Measurements from ENCODE around the gene IL1RAP.

Gene IL1RAP

DNA sequence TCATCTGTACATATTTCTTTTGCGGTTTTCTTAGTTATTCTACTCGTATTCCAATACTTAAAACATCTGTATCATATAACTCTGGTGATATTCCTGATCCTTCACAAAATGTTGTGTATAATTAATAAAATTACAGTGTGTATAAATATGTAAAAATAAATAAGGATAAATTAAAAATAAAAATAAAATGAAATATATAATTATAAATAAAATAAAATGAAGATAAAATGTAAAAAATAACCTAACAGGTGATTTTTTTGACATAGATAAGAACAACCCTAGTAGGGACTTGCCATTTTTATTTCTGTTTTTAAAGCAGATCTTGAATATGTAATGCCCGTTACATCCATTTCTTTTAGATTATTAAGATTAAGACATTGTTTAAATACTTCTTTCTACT is 25.6 kb downstream of the IL1RAP start:
- no peak for DNase-seq (ENCODE audit: low read depth in 1 of 2, low spot score in 1 of 2)

DNA sequence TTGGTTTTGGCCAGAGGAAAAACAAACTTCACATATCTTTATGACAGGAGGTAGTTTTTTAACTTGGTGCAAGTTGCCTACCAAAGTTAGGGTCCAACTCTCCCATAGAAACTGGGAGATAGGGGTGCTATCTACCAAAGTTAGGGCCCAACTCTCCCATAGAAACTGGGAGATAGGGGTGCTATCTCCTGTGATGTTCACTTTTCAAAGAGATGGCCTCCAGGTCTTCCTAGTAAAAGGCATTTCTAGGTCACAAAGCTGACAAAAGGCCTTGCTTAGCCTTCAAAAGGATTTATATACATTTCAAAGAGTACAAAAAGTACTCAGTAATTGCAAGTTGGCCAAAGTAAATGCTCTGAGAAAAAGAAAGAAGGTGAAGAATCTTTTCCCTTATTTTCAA is 27.1 kb downstream of the IL1RAP start:
- DNase-seq (ENCODE audit: low read depth in 1 of 2, low spot score in 1 of 2) = no peak

DNA sequence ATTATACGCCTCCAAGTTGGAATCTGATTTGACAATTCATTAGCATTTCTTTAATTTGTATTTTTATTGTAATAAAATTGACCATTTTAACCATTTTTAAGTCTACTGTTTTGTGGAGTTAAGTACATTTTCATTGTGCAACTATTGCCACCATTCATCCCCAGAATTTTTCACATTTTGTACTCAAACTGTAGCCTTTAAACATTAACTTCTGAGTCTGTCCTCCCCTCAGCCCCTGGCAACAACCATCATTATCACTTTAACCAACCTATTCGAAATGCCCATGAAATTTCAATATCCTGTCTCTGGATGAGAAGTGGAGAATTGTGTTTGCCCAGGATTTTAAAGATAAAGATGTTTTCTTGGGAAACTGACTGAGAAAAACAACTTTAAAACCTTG is 27.7 kb downstream of the IL1RAP start:
- no peak for DNase-seq (ENCODE audit: low read depth in 1 of 2, low spot score in 1 of 2)

DNA sequence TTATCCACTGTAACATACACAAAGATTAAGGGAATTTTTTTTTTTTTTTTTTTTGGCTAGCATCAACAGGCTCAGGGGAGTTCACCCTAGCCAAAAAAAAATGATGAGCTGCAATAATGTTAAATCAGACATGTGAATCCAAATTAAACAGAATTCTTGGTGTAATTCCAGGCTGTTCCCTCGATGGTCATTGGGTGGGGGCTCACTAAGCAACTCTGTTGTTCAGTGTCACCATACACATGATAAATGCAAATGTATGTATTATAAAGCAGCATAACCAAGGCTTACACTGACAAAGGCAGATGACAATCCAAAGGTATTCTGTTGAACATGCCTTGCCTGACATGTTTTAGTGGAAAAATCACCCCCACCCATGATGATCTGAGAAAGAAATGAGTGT is 29.0 kb downstream of the IL1RAP start:
- no peak for DNase-seq (ENCODE audit: low read depth in 1 of 2, low spot score in 1 of 2)

DNA sequence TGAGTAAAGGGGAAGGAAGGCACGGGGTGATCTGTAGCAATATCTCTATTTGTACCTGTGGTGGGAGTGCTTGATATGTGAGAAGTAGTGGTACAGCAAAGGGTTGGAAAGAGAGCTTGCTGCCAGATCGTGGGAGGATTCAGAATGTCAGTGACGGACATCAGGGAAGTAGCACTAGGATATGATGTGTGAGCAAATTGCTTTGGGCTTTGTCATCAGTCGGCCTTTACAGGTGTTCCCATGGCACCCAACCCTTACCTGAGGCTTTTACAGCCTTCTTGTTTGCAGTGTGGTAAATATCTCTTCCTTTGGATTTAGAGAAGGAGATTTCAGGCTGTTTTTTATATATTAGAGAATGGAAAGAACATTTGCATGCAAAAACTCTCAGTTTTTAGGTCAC is 29.8 kb downstream of the IL1RAP start:
- no peak for DNase-seq (ENCODE audit: low read depth in 1 of 2, low spot score in 1 of 2)

DNA sequence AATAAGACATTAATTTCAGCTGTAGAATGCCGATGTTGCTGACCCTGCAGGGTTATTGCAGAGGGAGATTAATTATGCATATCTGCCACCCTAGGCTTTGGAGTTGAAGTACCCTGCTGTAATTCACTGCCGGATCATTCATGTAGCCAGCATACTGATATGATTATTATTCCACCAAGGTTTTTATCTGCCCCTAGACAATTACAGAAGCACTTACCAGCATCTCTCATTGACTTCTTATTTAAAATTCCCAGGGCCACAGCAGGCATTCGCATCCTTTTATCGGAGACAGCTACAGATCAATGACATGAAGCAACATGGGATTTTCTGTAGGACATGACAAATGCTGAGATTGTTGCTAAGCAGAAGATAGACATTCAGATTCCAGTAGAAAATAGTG is 31.3 kb downstream of the IL1RAP start:
- DNase-seq (ENCODE audit: low read depth in 1 of 2, low spot score in 1 of 2) = no peak

DNA sequence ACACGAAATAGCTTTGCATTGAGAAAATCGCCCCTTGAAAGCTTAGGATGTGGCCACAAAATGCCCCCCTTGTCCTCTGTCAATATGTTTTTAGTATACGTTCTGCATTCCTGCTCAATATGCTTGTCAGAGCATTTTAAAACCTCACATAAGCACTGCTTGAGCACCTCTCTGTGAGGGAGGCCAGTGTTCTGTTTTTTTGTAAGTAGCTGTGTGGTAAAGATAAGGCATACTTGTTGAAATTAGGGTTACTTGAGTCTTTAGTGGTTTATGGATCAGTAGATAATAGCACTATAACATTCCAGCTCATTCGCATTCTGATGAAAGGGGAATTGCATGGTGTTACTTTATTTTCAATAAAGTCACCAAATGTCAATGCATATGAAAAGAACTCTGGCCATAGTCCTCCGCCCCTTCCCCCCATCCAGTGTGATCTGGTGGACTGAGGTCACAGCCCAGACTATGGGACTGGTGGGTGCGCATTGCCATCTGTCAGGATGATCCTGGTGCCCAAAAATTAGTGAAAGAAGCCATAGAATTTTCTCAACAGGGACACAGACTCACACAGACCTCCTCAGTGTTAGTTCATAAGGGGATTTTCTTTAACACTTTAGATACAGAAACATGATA is 33.1 kb downstream of the IL1RAP start:
- DNase-seq (ENCODE audit: low read depth in 1 of 2, low spot score in 1 of 2) = no peak

DNA sequence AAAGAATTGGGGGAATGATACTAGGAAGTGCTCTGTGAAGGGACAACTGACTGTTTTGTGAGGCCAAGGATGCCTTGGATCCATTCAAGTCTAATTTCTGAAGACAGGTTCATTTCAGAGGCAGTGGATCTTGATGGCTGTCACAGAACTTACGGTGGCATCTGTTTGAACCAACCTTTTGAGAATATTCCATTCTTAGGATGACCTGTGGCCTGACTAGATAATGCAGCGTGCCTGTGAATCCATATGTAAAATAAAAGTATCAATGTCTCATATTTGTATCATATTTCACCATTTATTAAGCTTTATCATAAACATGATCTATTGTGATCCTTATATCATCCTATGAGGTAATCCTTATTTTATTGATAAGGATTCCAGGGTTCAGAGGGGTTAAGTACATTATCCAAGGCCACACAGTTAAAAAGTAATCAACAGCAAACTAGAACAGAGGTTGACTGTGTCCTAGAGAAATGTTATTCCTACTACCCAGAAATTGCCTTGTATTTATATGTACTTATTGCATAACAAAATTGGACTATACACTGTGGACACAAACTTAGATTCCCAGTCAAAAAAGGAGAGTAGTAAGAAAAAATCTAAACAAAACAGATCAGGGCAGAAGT is 34.3 kb downstream of the IL1RAP start:
- no peak for DNase-seq (ENCODE audit: low read depth in 1 of 2, low spot score in 1 of 2)

DNA sequence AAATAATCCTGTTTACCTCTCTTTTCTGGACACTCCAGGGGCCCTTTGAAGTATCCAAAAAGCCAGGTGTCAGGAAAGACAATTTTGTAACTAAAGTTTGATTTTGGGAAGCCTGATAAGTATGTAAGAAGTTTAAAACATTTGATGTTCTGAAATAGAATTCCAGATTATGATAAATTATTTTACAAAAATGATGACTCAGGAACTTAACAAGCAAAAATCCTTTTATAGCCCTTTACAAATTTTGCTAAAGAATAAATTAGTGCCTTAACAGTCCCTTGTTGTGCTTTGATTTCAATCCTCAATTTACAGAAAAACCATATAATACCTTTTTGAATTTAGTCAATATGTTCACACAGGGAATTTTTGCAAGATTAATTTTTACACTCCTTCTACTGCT is 38.1 kb downstream of the IL1RAP start:
- DNase-seq (ENCODE audit: low read depth in 1 of 2, low spot score in 1 of 2) = no peak

DNA sequence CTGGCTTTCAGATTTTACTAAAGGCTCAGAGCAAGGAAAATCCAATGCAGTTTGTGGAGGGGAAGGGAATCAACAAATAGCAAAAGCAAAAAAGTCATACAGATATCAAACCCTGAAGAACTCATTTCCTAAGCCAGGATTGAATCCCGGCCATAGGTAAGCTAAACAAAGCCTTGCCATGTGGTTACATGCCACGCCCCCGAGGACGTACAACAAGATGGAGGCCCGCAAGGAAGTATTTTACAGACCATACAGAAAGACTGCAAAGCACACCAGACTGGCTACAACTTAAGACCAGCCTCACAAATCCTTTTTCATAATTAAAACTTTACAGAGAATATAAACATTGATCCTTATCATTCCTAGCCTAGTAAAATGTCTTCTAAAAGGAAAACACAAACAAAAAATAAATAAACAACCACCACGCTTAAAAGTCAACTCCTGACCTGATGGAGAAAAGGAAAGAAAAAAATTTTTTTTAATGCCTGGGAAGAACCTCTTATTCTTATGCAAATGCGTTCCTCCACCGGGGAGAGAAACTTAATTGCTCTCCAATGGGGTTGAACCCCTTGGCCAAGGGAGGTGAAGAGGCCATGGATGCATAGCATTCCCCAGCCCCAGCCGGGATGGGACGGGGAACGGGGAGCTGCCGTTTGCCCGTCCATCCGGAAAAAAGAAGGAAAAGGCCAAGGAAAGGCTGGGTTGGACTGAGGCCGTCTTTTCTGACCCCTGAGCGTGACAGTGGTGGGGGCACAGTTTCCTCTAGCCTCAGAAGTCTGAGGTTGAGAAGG is 39.3 kb downstream of the IL1RAP start:
- no peak for DNase-seq (ENCODE audit: low read depth in 1 of 2, low spot score in 1 of 2)

DNA sequence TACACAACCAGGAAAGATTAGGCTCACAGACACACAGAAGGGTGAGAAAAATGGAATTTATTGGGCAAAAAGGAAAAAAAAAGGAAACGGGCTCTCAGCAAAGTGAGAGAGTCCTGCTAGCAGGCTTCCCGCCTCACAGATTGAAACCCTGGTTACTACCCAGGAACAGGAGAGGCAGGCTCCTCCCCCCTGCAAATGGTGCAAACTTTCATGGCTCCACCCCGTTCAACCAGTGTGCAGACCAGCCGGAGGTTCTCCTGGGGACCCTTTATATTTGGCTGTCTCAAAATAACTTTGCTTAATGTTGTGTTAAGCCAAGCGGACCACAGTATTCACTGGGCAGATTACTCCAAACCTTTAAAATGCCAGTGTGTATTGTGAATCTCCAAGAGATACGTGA is 40.3 kb downstream of the IL1RAP start:
- no peak for DNase-seq (ENCODE audit: low read depth in 1 of 2, low spot score in 1 of 2)

DNA sequence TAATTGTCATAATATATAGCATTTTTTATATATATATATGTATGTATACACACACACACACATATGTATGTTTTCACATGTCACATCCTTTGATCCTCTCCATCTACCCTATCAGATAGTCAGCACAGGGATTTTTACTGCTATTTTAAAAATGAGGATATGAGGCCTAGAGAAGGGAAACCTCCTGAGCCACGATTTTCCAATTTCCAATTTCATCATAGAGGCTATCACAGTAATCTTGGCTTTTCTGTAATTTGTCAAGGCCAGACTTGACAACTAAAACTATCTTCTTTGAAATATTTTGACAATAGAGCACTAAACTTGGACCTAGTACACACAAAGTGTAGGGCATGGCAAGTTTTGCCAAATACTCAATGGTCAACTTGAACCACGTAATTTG is 42.5 kb downstream of the IL1RAP start:
- DNase-seq (ENCODE audit: low read depth in 1 of 2, low spot score in 1 of 2) = no peak

DNA sequence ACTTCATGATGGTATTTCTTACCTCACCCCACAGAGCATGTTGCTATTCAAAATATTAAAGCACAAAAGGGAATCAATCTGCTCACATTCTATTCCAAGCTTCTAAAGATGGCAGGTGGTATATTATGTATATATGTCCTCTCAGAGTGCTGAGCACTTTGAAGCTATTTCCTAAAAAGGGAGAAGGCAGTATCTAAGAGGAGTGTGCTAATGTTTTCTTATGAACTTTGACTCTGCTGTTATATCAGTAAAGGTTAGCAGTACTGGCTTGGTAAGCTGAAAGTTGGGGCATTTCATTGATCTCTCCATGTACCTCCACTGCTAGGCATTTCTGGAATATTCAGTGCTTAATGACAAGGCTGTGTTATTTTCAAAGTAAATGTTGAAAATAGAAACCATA is 43.4 kb downstream of the IL1RAP start:
- no peak for DNase-seq (ENCODE audit: low read depth in 1 of 2, low spot score in 1 of 2)

DNA sequence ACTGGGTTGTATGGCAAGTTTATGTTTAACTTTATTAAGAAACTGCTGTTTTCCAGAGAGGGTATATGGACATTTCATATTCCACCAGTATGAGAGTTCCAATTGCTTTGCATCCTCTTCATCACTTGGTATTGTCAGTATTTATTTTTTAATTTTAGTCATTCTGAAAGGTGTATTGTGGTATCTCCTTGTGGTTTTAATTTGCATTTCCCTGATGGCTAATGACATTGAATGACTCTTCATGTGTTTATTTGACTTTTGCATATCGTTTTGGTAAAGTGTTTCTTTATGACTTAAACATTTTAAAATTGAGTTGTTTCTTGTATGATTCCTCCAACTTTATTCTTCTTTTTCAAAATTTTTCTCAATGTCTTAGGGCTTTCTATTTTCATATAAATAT is 44.4 kb downstream of the IL1RAP start:
- DNase-seq (ENCODE audit: low read depth in 1 of 2, low spot score in 1 of 2) = no peak

DNA sequence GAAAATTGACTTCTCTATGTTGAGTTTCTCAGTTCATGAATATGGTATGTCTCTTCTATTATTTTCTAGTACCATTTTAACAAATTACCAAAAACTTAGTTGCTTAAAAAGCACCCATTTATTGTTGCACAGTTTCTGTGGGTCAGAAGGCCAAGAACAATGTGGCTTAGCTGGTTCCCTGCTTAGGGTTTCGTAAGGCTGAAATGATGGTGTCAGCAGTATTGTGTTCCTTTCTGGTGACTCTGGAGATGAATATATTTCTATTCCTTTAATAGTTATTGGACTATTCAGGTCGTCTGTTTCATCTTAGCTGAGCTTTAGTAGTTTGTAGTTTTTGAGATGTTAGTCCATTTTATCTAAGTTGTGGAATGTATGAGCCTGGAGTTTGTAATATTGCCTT is 44.9 kb downstream of the IL1RAP start:
- DNase-seq (ENCODE audit: low read depth in 1 of 2, low spot score in 1 of 2) = no peak

DNA sequence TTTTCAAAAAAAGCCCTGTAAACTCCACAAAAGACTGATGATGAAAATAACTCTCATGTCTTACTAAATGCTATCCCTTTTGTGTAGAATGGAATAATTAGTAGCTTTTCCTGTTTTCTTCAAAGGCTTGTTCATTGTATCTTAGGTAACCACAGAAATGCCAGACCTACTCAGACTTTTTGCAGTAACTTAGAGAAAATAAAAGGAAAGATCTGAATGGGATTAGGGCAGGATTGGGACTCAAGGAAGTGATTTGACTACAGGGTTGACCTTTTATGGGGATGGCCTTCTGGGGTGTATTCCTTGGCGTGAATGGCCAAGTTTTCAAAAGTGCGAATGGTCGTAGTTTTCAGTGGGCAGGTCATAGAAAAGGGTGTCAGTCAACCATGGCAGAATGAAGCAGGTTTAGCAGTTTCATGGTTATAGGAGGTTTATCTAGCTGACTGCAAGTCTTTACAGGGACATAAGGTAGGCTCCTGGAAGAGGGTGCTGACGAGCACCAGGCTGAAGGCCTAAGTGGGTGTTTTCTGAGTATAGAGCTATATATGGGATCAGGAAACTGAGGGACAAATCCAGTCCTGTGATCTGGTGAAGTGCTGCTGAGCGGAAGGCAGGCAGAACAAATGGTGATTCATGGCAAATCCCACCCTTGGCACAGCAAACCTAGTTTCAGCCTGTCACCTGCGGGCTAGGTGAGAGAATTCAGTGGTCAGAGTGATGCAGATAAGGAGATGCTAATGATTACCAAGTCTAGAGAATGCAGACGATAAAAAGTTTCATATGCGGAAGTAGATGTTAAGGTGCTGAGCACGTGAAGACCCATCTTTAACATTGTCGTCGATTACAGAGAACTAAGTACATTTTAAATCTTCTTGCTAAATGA is 46.4 kb downstream of the IL1RAP start:
- no peak for DNase-seq (ENCODE audit: low read depth in 1 of 2, low spot score in 1 of 2)

DNA sequence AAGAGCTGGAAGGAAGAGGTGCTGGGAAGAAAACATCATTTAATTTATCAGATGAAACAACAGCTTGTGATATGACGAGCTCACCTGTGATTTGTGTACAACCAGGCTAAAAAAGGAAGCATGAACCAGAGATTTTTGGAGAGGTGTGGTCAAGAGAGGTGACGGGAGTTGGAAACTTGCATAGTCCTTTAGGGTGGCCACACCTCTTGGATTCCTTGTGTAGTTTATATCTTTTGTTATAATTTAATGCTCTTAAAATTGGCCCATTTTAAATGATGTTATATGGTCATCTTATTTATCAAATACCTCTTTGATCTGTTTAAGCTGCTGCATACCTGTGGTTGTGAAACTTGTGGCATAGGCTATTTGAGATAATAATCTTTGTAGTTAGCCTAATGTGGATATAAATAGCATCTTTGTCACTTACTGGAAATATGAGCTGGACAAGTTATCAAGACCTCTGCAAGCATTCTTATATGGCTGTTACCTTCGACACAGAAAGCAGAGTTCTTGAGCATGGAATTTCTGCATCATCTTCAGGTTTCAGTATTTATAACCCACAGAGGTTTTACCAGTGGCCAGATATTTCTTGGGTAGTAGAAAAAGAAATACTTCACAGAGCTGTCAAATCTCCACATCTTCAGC is 49.1 kb downstream of the IL1RAP start:
- no peak for DNase-seq (ENCODE audit: low read depth in 1 of 2, low spot score in 1 of 2)

DNA sequence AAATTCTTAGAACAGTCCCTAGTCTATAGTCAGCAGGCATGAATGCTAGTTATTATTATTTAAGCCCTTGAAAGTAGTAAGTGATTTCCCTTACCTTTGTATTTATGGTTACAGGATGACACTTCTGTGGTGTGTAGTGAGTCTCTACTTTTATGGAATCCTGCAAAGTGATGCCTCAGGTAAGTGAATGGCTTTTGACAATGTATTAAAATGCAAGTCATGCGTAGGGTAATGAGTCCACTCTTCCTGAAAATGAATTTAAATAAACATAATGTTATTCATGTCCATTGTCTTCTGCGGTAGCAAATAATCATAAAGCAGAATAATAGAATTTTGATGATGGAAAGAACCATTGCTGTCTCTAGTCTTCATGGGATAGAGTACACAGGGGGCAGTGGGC is 50.3 kb downstream of the IL1RAP start:
- DNase-seq (ENCODE audit: low read depth in 1 of 2, low spot score in 1 of 2) = no peak

DNA sequence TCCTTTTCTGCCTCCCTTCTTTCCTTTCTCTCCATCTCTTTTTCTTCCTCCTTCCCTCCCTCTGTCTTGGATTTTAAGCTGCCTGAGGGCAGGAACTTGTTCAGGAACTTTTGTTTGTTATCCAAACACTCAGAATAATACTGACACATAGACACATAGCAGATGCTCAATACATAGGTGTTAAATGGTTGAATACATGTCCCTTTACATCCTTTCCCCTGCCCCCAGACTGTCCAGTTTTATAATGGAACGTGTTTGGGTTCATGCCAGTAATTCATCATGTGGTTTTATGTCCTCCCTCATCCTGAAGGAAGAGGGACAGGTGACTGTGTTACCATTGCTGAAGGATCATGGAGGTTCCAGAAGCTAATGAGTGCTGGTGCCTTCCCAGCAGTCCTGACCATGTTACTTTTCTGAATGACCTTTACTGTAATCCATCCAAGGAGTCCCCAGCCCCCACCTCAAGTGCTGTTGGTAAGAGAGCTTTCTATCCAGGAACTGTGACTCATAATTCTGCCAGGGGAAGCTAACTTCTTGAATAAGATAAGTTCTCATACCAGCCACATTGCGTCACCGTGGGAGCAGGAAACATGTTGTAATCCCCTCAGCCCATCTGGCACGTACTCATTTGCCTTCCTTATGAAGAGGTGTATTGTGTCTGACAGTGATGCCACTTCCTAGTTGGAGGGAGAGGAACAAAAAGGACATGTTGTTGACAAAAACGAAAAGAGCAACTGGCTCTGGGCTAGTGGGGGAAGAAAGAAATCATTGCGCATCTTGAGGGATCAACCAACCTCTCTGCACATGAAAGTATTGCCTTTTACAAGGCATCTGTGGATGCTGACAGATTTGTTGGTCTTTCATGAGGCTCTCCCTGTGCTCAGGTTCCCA is 52.4 kb downstream of the IL1RAP start:
- peak in 1 of 2 donors; percentile 24 for DNase-seq (ENCODE audit: low read depth in 1 of 2, low spot score in 1 of 2)

DNA sequence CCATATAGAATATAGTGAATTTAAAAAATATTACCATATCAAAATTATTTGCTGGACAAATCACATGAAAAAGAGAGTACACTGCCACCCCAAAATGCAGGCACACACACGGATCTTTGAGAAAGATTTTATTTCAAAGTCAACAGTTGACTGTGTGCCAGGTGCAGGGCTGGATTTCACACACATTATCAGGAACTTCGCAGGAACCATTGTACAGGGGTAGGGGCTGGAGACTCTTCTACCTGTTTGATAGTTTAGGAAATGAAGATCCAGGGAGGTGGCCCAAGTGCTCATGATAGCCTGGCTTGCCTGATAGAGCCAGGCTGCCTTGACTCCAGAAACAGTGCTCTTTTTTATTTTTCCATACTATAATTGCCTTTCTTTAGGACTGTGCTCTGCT is 54.2 kb downstream of the IL1RAP start:
- no peak for DNase-seq (ENCODE audit: low read depth in 1 of 2, low spot score in 1 of 2)

Data from stimulated activated CD4-positive, alpha-beta T cell treated with anti-CD3 and anti-CD28 coated beads, Interleukin-15, amount 100 ng/mL, for 1 hour (primary cell).